Measurements from ENCODE around the gene GMCL2.
"Not testable (repeated sequence)": the region's sequence is repeated elsewhere in the genome, so short reads cannot be mapped to it uniquely, and the experiment has no call there.

The GMCL2 gene

GRCh38 chr5:178187014-178187413 is at the start of gene GMCL2:
Gene GMCL2, minus strand, starts transcription at chr5:178187371. Its CDS starts 72 bp downstream, at chr5:178187299.
- no peak for DNase-seq (ENCODE audit: low spot score)

- DNase-seq (ENCODE audit: low spot score): no peak
Observed at GRCh38 chr5:178236679-178237078, 49.5 kb upstream of the GMCL2 start.

- DNase-seq (ENCODE audit: low spot score): no peak
Observed at GRCh38 chr5:178236126-178236525, 49.0 kb upstream of the GMCL2 start.

- no peak for DNase-seq (ENCODE audit: low spot score)
Observed at GRCh38 chr5:178235588-178235974, 48.4 kb upstream of the GMCL2 start.

GRCh38 chr5:178234750-178235587 is 47.8 kb upstream of the GMCL2 start:
- DNase-seq (ENCODE audit: low spot score): peak; percentile 81

- no peak for DNase-seq (ENCODE audit: low spot score)
Observed at GRCh38 chr5:178234121-178234749, 47.1 kb upstream of the GMCL2 start.

- no peak for DNase-seq (ENCODE audit: low spot score)
Observed at GRCh38 chr5:178232920-178233429, 45.8 kb upstream of the GMCL2 start.

GRCh38 chr5:178232124-178232919 is 45.2 kb upstream of the GMCL2 start, which contains the start of gene PHYKPL:
Gene PHYKPL, minus strand, starts transcription at chr5:178232802. Its CDS starts 252 bp downstream, at chr5:178232550.
- peak; percentile 90 for DNase-seq (ENCODE audit: low spot score)

DNA sequence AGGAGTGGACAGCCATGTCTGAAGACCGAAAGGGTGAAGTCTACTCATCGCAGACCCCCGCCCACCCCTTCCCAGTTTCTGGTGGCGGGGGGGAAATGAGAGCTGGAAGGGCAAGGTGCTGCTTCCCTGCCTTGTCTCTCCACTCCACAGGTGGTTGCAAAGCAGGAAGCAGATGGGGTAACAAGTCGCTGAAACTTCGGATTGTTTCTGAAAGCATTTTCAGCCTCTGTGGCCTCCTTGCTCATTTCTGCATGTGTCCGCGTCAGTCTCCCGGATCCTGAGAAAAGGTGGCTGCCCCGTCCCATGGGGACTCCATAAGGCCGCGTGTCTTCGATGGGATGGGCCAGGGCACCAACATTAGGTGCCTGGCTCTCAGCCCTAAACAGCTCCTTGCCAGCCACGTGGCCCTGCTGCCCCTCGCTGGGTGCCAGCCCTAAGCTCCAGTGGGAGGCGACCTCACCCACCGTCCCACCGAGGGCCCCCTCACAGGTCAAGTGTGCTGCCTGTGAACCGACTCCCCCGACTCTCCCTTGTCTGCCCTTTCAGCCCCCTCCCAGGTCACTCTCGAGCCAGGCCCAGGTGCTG is 44.5 kb upstream of the GMCL2 start:
- DNase-seq (ENCODE audit: low spot score): no peak

DNA sequence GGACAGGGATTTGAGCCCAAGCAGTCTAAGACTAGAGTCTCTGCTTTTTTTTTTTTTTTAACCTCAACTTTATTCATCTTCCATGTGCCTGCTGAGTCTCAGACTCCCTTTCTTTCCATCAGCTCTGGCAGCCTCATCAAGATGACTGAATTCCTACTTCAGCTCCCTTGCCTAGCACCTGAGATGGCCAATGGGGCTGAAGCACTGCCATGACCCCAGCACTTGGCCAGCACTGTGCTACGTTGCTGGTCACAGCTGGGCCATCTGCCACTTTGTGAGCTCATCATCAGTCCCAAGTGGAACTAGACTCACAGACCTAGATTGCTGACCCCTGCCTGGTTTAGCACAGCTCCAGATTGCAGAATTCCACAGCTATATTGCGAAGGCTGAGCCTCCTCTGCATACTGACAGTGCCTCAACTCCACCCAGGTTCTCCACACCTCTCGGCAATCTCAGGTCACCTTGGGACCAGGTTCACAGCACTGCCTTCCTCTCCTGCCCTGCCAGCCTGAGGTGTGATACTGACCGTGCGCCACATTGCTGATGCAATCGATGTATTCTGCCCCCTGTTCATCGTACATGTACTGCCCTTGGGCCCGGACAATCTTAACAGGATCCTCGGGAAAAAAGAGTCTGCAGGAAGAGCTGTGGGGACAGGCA is 43.8 kb upstream of the GMCL2 start:
- peak; percentile 64 for DNase-seq (ENCODE audit: low spot score)

- no peak for DNase-seq (ENCODE audit: low spot score)
Observed at GRCh38 chr5:178229861-178230260, 42.7 kb upstream of the GMCL2 start.

DNA sequence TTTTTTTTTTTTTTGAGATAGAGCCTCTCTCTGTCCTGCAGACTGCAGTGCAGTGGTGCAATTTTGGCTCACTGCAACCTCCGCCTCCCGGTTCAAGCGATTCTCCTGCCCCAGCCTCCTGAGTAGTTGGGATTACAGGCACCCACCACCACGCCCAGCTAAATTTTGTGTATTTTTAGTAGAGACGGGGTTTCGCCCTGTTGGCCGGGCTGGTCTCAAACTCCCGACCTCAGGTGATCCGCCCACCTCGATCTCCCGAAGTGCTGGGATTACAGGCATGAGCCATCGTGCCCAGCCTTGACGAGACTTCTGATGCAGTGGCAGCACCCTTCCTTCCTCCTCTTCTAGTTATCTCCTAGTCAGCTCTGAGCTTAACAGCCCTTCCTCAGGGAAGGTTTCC is 41.9 kb upstream of the GMCL2 start:
- not testable (repeated sequence) for DNase-seq (ENCODE audit: low spot score)

DNA sequence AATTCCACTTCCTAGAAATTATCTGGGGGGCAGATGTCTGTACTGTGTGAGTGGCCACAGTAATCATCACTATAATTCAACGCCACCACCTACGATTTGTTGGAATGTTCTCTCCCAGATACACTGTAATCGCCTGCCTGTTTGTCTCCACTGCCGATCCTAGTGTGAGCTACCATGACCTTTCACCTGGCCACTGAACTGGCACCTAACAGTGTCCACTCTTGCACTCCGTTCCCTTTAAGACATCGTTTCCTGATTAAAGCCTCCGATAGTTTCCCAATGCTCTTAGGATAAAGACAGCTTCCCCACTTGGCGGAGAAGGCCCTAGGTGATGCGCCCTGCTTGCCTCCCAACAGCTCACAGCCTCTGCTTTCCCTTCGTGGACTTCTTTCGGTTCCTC is 41.4 kb upstream of the GMCL2 start:
- no peak for DNase-seq (ENCODE audit: low spot score)

DNA sequence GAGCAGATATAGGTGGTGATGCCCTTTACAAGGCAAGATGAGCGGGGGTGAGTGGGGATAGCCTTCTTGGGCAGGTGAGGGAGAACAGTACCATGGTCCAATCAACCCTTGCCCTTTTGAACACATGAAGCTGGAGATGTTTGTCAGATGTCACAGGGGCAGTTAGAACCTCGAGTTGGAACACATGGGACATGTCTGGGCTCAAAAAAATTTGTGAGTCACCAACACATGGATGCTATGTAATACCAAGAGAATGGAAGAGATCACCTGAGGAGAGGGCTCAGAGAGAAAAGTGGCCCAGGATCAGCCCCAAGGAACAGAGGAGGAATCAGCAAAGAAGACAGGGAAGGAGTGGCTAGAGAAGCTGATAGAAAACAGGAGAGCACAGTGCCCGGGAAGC is 40.8 kb upstream of the GMCL2 start:
- DNase-seq (ENCODE audit: low spot score): no peak

GRCh38 chr5:178227138-178227659 is 40.0 kb upstream of the GMCL2 start:
- no peak for DNase-seq (ENCODE audit: low spot score)

DNA sequence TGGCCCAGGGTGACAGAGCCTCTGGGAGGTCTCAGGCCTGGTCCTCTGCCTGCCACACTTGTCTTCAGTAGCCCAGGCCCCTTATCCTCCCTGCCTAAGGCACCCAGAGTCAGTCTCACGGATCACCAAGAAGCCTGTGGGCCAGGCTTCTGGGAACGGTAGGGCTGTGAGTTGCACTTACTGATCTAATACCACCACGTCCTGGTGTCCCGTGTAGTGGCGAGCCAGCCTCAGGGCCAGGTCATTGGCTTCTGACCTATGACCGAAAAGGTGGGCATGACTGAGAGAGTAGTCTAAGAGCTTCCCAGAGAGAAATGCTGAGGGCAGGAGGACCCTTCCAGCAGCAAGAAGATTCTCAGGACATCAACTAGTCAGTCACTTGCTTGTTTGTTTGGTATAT is 38.0 kb upstream of the GMCL2 start:
- DNase-seq (ENCODE audit: low spot score): no peak

GRCh38 chr5:178224403-178224802 is 37.2 kb upstream of the GMCL2 start:
- DNase-seq (ENCODE audit: low spot score): no peak

DNA sequence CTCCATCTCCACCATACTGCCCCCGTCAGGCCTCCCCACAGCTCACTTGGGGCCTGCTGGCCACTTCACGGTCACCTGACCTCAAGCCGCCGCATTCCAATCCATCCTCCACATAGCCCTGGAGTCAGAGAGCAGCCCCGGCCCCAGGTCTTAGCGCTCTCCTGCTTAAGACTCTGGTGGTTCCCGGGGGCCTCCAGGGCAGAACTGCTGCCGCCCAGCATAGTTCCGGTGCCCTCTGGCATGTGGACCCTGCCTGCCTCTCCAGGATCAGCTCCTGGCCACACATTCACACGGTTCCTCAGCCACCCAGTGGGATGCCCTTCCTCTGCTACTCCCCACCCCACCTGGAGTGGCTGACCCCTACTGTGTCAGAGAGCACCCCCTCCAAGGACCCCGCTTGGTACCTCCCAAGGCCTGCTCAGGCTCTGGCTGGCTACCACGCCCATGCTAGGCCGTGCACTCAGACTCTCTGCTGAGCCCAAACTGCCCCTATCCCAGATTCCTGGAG is 36.7 kb upstream of the GMCL2 start:
- no peak for DNase-seq (ENCODE audit: low spot score)

DNA sequence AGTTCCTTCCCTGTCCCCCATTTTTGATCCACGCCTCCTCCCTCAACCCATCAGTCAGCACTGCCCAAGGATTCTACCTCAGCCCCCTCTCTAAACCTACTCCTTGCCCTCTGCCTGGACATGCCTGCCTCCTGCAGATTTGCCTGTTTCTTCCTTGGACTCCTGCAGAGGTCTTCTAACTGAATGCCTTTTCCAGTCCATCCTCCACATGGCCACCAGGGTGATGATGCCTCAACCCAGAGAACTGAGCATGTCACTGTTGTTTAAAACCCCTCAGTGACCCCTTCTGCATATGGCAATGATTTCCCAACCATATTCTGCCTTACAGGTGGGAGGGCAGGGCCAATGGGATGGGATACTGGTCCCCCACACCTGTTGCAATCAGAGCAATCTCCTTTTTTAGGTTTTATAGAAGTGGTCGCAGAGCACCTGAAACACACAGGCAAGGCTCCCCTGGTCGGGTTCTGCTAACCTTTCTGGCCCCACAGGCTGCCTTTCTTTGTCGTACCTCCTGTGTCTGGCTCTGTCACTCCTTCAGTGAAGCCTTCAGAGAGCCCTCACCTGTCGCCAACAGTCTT is 36.1 kb upstream of the GMCL2 start:
- DNase-seq (ENCODE audit: low spot score): no peak

DNA sequence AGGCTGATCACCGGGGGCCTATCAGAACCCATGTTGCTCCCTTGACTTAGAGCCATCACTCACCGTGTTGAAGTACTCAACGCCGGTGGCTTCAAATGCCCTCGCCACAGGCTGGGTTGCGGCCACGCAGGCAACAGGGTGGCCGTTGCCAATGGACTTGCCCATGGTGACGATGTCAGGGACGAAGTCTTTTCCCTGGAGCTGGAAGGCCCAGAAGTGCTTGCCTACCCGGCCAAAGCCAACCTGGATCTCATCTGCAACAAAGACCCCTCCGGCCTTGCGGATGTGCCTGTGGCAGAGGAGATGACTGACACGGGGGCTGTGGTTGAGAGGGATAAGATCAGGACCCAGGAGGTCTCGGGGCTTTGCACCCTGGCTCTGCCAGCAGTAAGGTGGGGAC is 35.1 kb upstream of the GMCL2 start:
- no peak for DNase-seq (ENCODE audit: low spot score)

- DNase-seq (ENCODE audit: low spot score): no peak
Observed at GRCh38 chr5:178221853-178222252, 34.7 kb upstream of the GMCL2 start.

Measured in AG20443 (cell line).